IMR-90 (cell line): ENCODE data around the gene OXCT2. TPM values are rescaled to one million over a fixed set of nuclear protein-coding genes. Genes with fewer than 3 reads are reported as not detected.

Source experiments
- ATAC-seq: fragments of 200-7000 bp; cut with Tn5 transposase; 2 replicates; pipeline ENCODE4 v1.9.1; 2020; ENCODE audit warnings: low read depth, mild to moderate bottlenecking, moderate library complexity
- BruUV-seq: library from RNA; stranded (reverse); fragments of 400-500 nt; replicated peaks from 2 replicates; lab custom pipeline; 2021; lab: Mats Ljungman, UMichigan
- CTCF ChIA-PET: fragments of 300-600 bp; formaldehyde crosslinking; extraction: SDS; loops from one replicate; lab custom pipeline; 2021; ENCODE audit warnings: antibody characterized with exemption; lab: Yijun Ruan, JAX
- POLR2A ChIA-PET: fragments of 300-600 bp; sonication (Branson Sonifier 250); formaldehyde crosslinking; loops from one replicate; lab custom pipeline; 2022; ENCODE audit warnings: antibody characterized with exemption; ENCODE audit not compliant: unreplicated experiment; lab: Charles Lee
- DNase-seq: peaks from one replicate; pipeline ENCODE4 v3.0.0; 2013
- H2AFZ ChIP-seq: replicated peaks from 2 replicates; pipeline ENCODE3; 2013; ENCODE audit warnings: low read length, mild to moderate bottlenecking; ENCODE audit not compliant: poor library complexity
- H2AK5ac ChIP-seq: 2 replicates; pipeline ENCODE4 v1.6.1; 2013; ENCODE audit warnings: low read depth, low read length, inconsistent platforms
- H2AK9ac ChIP-seq: replicated peaks from 2 replicates; pipeline ENCODE3; 2013; ENCODE audit warnings: mild to moderate bottlenecking, low read depth, low read length, moderate library complexity; ENCODE audit not compliant: poor library complexity
- H2BK120ac ChIP-seq: 2 replicates; pipeline ENCODE4 v1.6.1; 2013; ENCODE audit warnings: low read depth, low read length, inconsistent platforms
- H2BK15ac ChIP-seq: 3 replicates; pipeline ENCODE4 v1.6.1; 2013; ENCODE audit warnings: low read depth, low read length, inconsistent platforms
- H2BK20ac ChIP-seq: 2 replicates; pipeline ENCODE4 v1.6.1; 2013; ENCODE audit warnings: low read depth, mild to moderate bottlenecking, inconsistent platforms, low read length, moderate library complexity
- H2BK5ac ChIP-seq: 2 replicates; pipeline ENCODE4 v1.6.1; 2013; ENCODE audit warnings: mild to moderate bottlenecking, low read depth, low read length, inconsistent platforms; ENCODE audit not compliant: poor library complexity, severe bottlenecking
- H3K14ac ChIP-seq: replicated peaks from 2 replicates; pipeline ENCODE4 v1.6.1; 2013; ENCODE audit warnings: low read depth, low read length, inconsistent platforms
- H3K18ac ChIP-seq: 2 replicates; pipeline ENCODE4 v1.6.1; 2013; ENCODE audit warnings: low read depth, low read length, control low read depth
- H3K23ac ChIP-seq: 2 replicates; pipeline ENCODE4 v1.6.1; 2013; ENCODE audit warnings: low read depth, low read length, inconsistent platforms
- H3K27ac ChIP-seq: 2 replicates; pipeline ENCODE4 v1.5.1; 2013; ENCODE audit warnings: mild to moderate bottlenecking, control low read depth, low read length; ENCODE audit not compliant: insufficient read depth
- H3K27me3 ChIP-seq: 2 replicates; pipeline ENCODE4 v1.6.1; 2013; ENCODE audit warnings: low read length; ENCODE audit not compliant: control insufficient read depth, insufficient read depth
- H3K36me3 ChIP-seq: 2 replicates; pipeline ENCODE4 v1.6.1; 2013; ENCODE audit warnings: low read length, mixed read lengths; ENCODE audit not compliant: control insufficient read depth, insufficient read depth
- H3K4ac ChIP-seq: 2 replicates; pipeline ENCODE4 v1.6.1; 2013; ENCODE audit warnings: low read depth, low read length, inconsistent platforms
- H3K4me1 ChIP-seq: 2 replicates; pipeline ENCODE4 v1.6.1; 2013; ENCODE audit warnings: low read length, mixed read lengths; ENCODE audit not compliant: control insufficient read depth, insufficient read depth
- H3K4me2 ChIP-seq: 2 replicates; pipeline ENCODE4 v1.6.1; 2013; ENCODE audit warnings: low read depth, mild to moderate bottlenecking, control low read depth, low read length, moderate library complexity
- H3K4me3 ChIP-seq: 2 replicates; pipeline ENCODE4 v1.5.1; 2013; ENCODE audit warnings: low read depth, mild to moderate bottlenecking, control low read depth, low read length, moderate library complexity; ENCODE audit not compliant: insufficient read depth
- H3K56ac ChIP-seq: 2 replicates; pipeline ENCODE4 v1.6.1; 2013; ENCODE audit warnings: low read length, inconsistent platforms; ENCODE audit not compliant: insufficient read depth; ENCODE audit errors: extremely low read depth
- H3K79me1 ChIP-seq, 2 experiments: 2 replicates each; pipeline ENCODE4 v1.6.1; 2013; ENCODE audit warnings: low read length in 2 of 2, inconsistent platforms in 1 of 2, low read depth in 1 of 2
- H3K9ac ChIP-seq: 2 replicates; pipeline ENCODE4 v1.6.1; 2013; ENCODE audit warnings: low read depth, low read length, control low read depth
- H3K9me1 ChIP-seq: 2 replicates; pipeline ENCODE4 v1.6.1; 2013; ENCODE audit warnings: low read length, inconsistent platforms; ENCODE audit not compliant: insufficient read depth
- H3K9me3 ChIP-seq: 2 replicates; pipeline ENCODE4 v1.6.1; 2013; ENCODE audit warnings: low read length; ENCODE audit not compliant: control insufficient read depth, insufficient read depth
- H4K20me1 ChIP-seq: 2 replicates; pipeline ENCODE4 v1.6.1; 2013; ENCODE audit warnings: low read length, inconsistent platforms; ENCODE audit not compliant: insufficient read depth
- H4K5ac ChIP-seq: 2 replicates; pipeline ENCODE4 v1.6.1; 2013; ENCODE audit warnings: mild to moderate bottlenecking, low read depth, low read length, control low read depth
- H4K8ac ChIP-seq, 2 experiments: 2 replicates each; pipeline ENCODE4 v1.6.1; 2013; ENCODE audit warnings: low read depth in 2 of 2, low read length in 2 of 2, control low read depth in 1 of 2, inconsistent platforms in 1 of 2
- H4K91ac ChIP-seq: 2 replicates; pipeline ENCODE4 v1.6.1; 2013; ENCODE audit warnings: low read depth, low read length, inconsistent platforms; ENCODE audit not compliant: insufficient read depth
- CEBPB ChIP-seq: IDR thresholded peaks from 2 replicates; pipeline ENCODE4 v1.6.1; 2012; ENCODE audit warnings: low read depth, low read length, improper control_type of control experiment
- CHD1 ChIP-seq: IDR thresholded peaks from 2 replicates; pipeline ENCODE4 v1.6.1; 2012; ENCODE audit warnings: low read depth, low read length, improper control_type of control experiment
- CTCF ChIP-seq: conservative IDR thresholded peaks from 2 replicates; pipeline ENCODE4 v1.5.1; 2012; ENCODE audit warnings: mild to moderate bottlenecking, low read depth, low read length, improper control_type of control experiment
- ELK1 ChIP-seq: fragments of 150-350 bp; IDR thresholded peaks from 2 replicates; pipeline ENCODE4 v1.6.1; 2016; ENCODE audit warnings: low read depth, mild to moderate bottlenecking, low read length, moderate library complexity, borderline replicate concordance
- FOS ChIP-seq: fragments of 150-350 bp; IDR thresholded peaks from 2 replicates; pipeline ENCODE4 v1.6.1; 2016; ENCODE audit warnings: low read depth, low read length
- MXI1 ChIP-seq: IDR thresholded peaks from 2 replicates; pipeline ENCODE4 v1.6.1; 2012; ENCODE audit warnings: low read depth, mild to moderate bottlenecking, low read length, moderate library complexity, borderline replicate concordance
- POLR2A ChIP-seq: IDR thresholded peaks from 2 replicates; pipeline ENCODE4 v1.6.1; 2012; ENCODE audit warnings: mild to moderate bottlenecking, low read depth, low read length
- SMC3 ChIP-seq: fragments of 150-350 bp; IDR thresholded peaks from 2 replicates; pipeline ENCODE4 v1.6.1; 2016; ENCODE audit warnings: low read depth, mild to moderate bottlenecking, antibody characterized with exemption, low read length, moderate library complexity
- USF2 ChIP-seq: fragments of 150-350 bp; IDR thresholded peaks from 2 replicates; pipeline ENCODE4 v1.6.1; 2017; ENCODE audit warnings: mild to moderate bottlenecking, antibody characterized with exemption, low read length, low read depth
- WGBS, 2 experiments: methylation state at CpG; one replicate each; pipeline versions ENCODE4 v1.1.5 to v1.1.7; 2013; ENCODE audit warnings: missing lambda C conversion rate in 2 of 2; ENCODE audit not compliant: insufficient read length in 1 of 2; ENCODE audit errors: extremely low coverage in 2 of 2; 5-methylcytosine and 5-hydroxymethylcytosine counted together
- dilution Hi-C: fragments of 300-500 bp; cut with HindIII; formaldehyde crosslinking; loops from one replicate; pipeline ENCODE4 v1.14.3; 2018; ENCODE audit warnings: low sequenced_read_pairs; ENCODE audit not compliant: unreplicated experiment
- in situ Hi-C: fragments of 300-500 bp; cut with MboI; formaldehyde crosslinking; loops from 3 replicates; pipeline ENCODE4 v1.14.3; 2019; ENCODE audit warnings: low sequenced_read_pairs, inconsistent platforms, mixed read lengths
- intact Hi-C: fragments of 100-400 bp; cut with micrococcal nuclease; formaldehyde crosslinking; loops from 2 replicates; pipeline ENCODE4 v1.10.0; 2022
- polyA plus RNA-seq, 3 experiments: library from polyadenylated mRNA; depleted of rRNA; stranded (reverse); fragments of >200 nt; gene quantifications; 2 replicates each; pipeline ENCODE4 v1.2.3, GENCODE V29; 2012; ENCODE audit warnings: low replicate concordance in 1 of 3
- total RNA-seq: library from RNA; depleted of rRNA; stranded (reverse); fragments of >200 nt; gene quantifications from 2 replicates; pipeline ENCODE4 v1.2.3, GENCODE V29; 2012

The OXCT2 gene
- total and polyA plus RNA-seq, 2 of the 4 experiments (the other 2 are of a cell fraction), result 0.18 to 0.22 TPM

GRCh38 chr1:39777306-39777705 lies 6.2 kb upstream of the OXCT2 start:
- dilution Hi-C loops, result no loop called here

More at GRCh38 chr1:39777306-39777705, 6.2 kb upstream of the OXCT2 start:
- intact Hi-C loops (no loop called here), in situ Hi-C loops (no loop called here)
- ChIA-PET POLR2A (no interaction called here), CTCF (no interaction called here)
- no peak overlapping the region for H3K4me3 ChIP-seq
- H2BK5ac ChIP-seq, result no peak overlapping the region
- no peak overlapping the region for H3K14ac ChIP-seq
- no peak overlapping the region for H4K5ac ChIP-seq
- TF ChIP-seq CTCF (no peak), SMC3 (no peak), CEBPB (no peak), MXI1 (no peak), FOS (no peak), ELK1 (no peak), USF2 (no peak), POLR2A (no peak), CHD1 (no peak)
- H2AK5ac ChIP-seq, result no peak overlapping the region
- no peaks in the 10 kb centered on the region for H3K79me1 ChIP-seq
- no peaks in the 10 kb centered on the region for H3K9me3 ChIP-seq
- no peaks in the 10 kb centered on the region for H3K4me1 ChIP-seq
- H3K23ac ChIP-seq, result no peak overlapping the region
- no peak overlapping the region for H3K9ac ChIP-seq
- no peak overlapping the region for H3K56ac ChIP-seq
- no peak overlapping the region for H2AFZ ChIP-seq
- no peak overlapping the region for H3K4me2 ChIP-seq
- H2BK20ac ChIP-seq, result no peak overlapping the region
- H3K27ac ChIP-seq, result no peak overlapping the region
- no peaks in the 10 kb centered on the region for H3K9me1 ChIP-seq
- H3K4ac ChIP-seq, result no peak overlapping the region
- ATAC-seq, result no peak
- WGBS, 2 experiments, result 60% methylated on average over 3 of the region's 4 CpGs; no CpG with 5 or more reads in 1 of the 2 experiments
- H3K27me3 ChIP-seq, result peaks cover 30% of the 10 kb centered on the region
- DNase-seq, result no peak
- BruUV-seq, result no TSS peak
- H2BK15ac ChIP-seq, result no peak overlapping the region
- no peak overlapping the region for H3K18ac ChIP-seq
- H3K36me3 ChIP-seq, result no peaks in the 10 kb centered on the region
- no peak overlapping the region for H4K8ac ChIP-seq
- H2AK9ac ChIP-seq, result no peak overlapping the region
- H4K91ac ChIP-seq, result no peak overlapping the region
- H4K20me1 ChIP-seq, result no peaks in the 10 kb centered on the region
- no peak overlapping the region for H2BK120ac ChIP-seq
